Endothelial cell of umbilical vein (primary cell): ENCODE results near the gene ZNF148. TPM values are rescaled to one million over a fixed set of nuclear protein-coding genes. Genes with fewer than 3 reads are reported as not detected.

Source experiments
- BruUV-seq: library from RNA; stranded (reverse); fragments of 400-500 nt; replicated peaks from 2 replicates; lab custom pipeline; 2021; lab: Mats Ljungman, UMichigan
- CTCF ChIA-PET: fragments of 300-600, 350-600 bp; sonication (Branson Sonifier 250); formaldehyde crosslinking; loops from one replicate; lab custom pipeline; 2021; ENCODE audit warnings: antibody characterized with exemption, inconsistent platforms; lab: Charles Lee
- POLR2A ChIA-PET: fragments of 300-600, 350-600 bp; sonication (Branson Sonifier 250); formaldehyde crosslinking; loops from one replicate; lab custom pipeline; 2021; ENCODE audit warnings: antibody characterized with exemption, inconsistent platforms; lab: Charles Lee
- DNase-seq: peaks from one replicate; pipeline ENCODE4 v3.0.0-alpha.2; 2011; ENCODE audit warnings: low read depth, low spot score
- FAIRE-seq: peaks from 2 replicates; lab custom pipeline; 2011; peaks lifted over from hg19 to GRCh38; lab: Jason Lieb, UNC
- H2AFZ ChIP-seq: 2 replicates; pipeline ENCODE4 v1.6.0; 2012; ENCODE audit warnings: low read depth, low read length, control low read depth, inconsistent platforms
- H3K27ac ChIP-seq: 2 replicates; pipeline ENCODE4 v1.5.1; 2011; ENCODE audit warnings: low read depth, mild to moderate bottlenecking, control low read depth, low read length, moderate library complexity; ENCODE audit not compliant: insufficient read depth
- H3K27me3 ChIP-seq, 2 experiments: 2 replicates each; pipeline versions ENCODE4 v1.6.0 to v1.6.1; 2011; ENCODE audit warnings: low read length in 2 of 2, mixed read lengths in 1 of 2; ENCODE audit not compliant: control insufficient read depth in 2 of 2, insufficient read depth in 2 of 2
- H3K36me3 ChIP-seq, 2 experiments: 2 replicates in 1 of 2; 3 replicates in 1 of 2; pipeline ENCODE4 v1.5.1; 2011; ENCODE audit warnings: low read length in 2 of 2, mild to moderate bottlenecking in 1 of 2, moderate library complexity in 1 of 2; ENCODE audit not compliant: control insufficient read depth in 2 of 2, insufficient read depth in 2 of 2; ENCODE audit errors: extremely low read depth in 1 of 2
- H3K4me1 ChIP-seq: 3 replicates; pipeline ENCODE4 v1.5.1; 2011; ENCODE audit warnings: mild to moderate bottlenecking, low read length; ENCODE audit not compliant: control insufficient read depth, insufficient read depth; ENCODE audit errors: extremely low read depth
- H3K4me2 ChIP-seq: 2 replicates; pipeline ENCODE4 v1.6.1; 2011; ENCODE audit warnings: low read length, control low read depth, mixed read lengths; ENCODE audit not compliant: insufficient read depth
- H3K4me3 ChIP-seq, 3 experiments: fragments of 200-600 bp in 1 of 3; sonication (generic), shearing (Covaris generic) in 1 of 3; replicated peaks in 1 of 3; 2 replicates each; pipeline ENCODE4 v1.5.1; 2011 to 2016; ENCODE audit warnings: control low read depth in 3 of 3, low read length in 3 of 3, mild to moderate bottlenecking in 2 of 3, inconsistent platforms in 1 of 3, low read depth in 1 of 3, moderate library complexity in 1 of 3; ENCODE audit not compliant: insufficient read depth in 1 of 3
- H3K79me2 ChIP-seq: 2 replicates; pipeline ENCODE4 v1.6.0; 2012; ENCODE audit warnings: low read length, inconsistent platforms; ENCODE audit not compliant: control insufficient read depth, insufficient read depth
- H3K9ac ChIP-seq: replicated peaks from 2 replicates; pipeline ENCODE3; 2011; ENCODE audit warnings: low read length, control low read depth; ENCODE audit not compliant: insufficient read depth; ENCODE audit errors: extremely low read depth
- H3K9me1 ChIP-seq: replicated peaks from 3 replicates; pipeline ENCODE4 v1.6.0; 2011; ENCODE audit warnings: mild to moderate bottlenecking, low read length; ENCODE audit not compliant: control insufficient read depth, insufficient read depth; ENCODE audit errors: extremely low read depth
- H3K9me3 ChIP-seq: replicated peaks from 2 replicates; pipeline ENCODE4 v1.5.1; 2012; ENCODE audit warnings: low read length, inconsistent platforms; ENCODE audit not compliant: control insufficient read depth, insufficient read depth
- H4K20me1 ChIP-seq: replicated peaks from 2 replicates; pipeline ENCODE3; 2011; ENCODE audit warnings: mild to moderate bottlenecking, low read length; ENCODE audit not compliant: control insufficient read depth, insufficient read depth; ENCODE audit errors: extremely low read depth
- EZH2 ChIP-seq: IDR thresholded peaks from 2 replicates; pipeline ENCODE4 v1.6.1; 2012; ENCODE audit warnings: borderline replicate concordance, low read depth, mild to moderate bottlenecking, moderate library complexity, low read length, inconsistent platforms; ENCODE audit not compliant: severe bottlenecking
- FOS ChIP-seq: IDR thresholded peaks from 2 replicates; pipeline ENCODE4 v1.6.1; 2011; ENCODE audit warnings: mild to moderate bottlenecking, low read length, moderate library complexity, borderline replicate concordance; ENCODE audit not compliant: insufficient read depth
- GATA2 ChIP-seq: IDR thresholded peaks from 2 replicates; pipeline ENCODE4 v1.7.0; 2011; ENCODE audit warnings: low read depth, mild to moderate bottlenecking, moderate library complexity, mixed read lengths, low read length; ENCODE audit not compliant: insufficient read length, insufficient read depth
- JUN ChIP-seq: IDR thresholded peaks from 2 replicates; pipeline ENCODE4 v1.6.1; 2011; ENCODE audit warnings: borderline replicate concordance, low read depth; ENCODE audit not compliant: insufficient read length, insufficient read depth
- MYC ChIP-seq: IDR thresholded peaks from one replicate; pipeline ENCODE4 v1.6.1; 2011; ENCODE audit warnings: mild to moderate bottlenecking, low read depth, low read length
- POLR2A ChIP-seq: IDR thresholded peaks from 2 replicates; pipeline ENCODE4 v1.6.1; 2012; ENCODE audit warnings: low read depth, mild to moderate bottlenecking, control low read depth, low read length
- POLR2AphosphoS5 ChIP-seq: IDR thresholded peaks from 2 replicates; pipeline ENCODE4 v1.6.1; 2012; ENCODE audit warnings: low read depth, mild to moderate bottlenecking, control low read depth, low read length, moderate library complexity; ENCODE audit not compliant: insufficient read depth
- dilution Hi-C: fragments of 300-500 bp; cut with MboI; formaldehyde crosslinking; loops from one replicate; pipeline ENCODE4 v1.15.0; 2019; ENCODE audit warnings: low sequenced_read_pairs; ENCODE audit not compliant: extremely low pct_ligation_motif_present
- intact Hi-C: fragments of 100-400 bp; cut with micrococcal nuclease; formaldehyde crosslinking; loops from one replicate; pipeline ENCODE4 v1.10.0; 2022
- polyA plus RNA-seq, 4 experiments: library from polyadenylated mRNA; depleted of rRNA in 3 of 4; stranded (reverse) in 3 of 4; unstranded in 1 of 4; fragments of >200 nt; gene quantifications; 2 replicates each; pipeline versions ENCODE4 v1.2.1 to v1.2.3, GENCODE V29; 2011 to 2012; ENCODE audit warnings: missing spikeins in 1 of 4
- total RNA-seq: library from RNA; stranded (reverse); gene quantifications from 2 replicates; pipeline ENCODE4 v1.2.3, GENCODE V29; 2021
- TF ChIP-seq, protein P1 (sequence below), 2 donors: IDR thresholded peaks; 1 replicate in 1 of 2; 2 replicates in 1 of 2; pipeline ENCODE4 v1.5.1; 2011; ENCODE audit warnings: low read length in 2 of 2, mild to moderate bottlenecking in 2 of 2, moderate library complexity in 2 of 2, control low read depth in 1 of 2, inconsistent platforms in 1 of 2, low read depth in 1 of 2; ENCODE audit not compliant: insufficient read depth in 1 of 2; ENCODE audit errors: extremely low read depth in 1 of 2
- TF ChIP-seq, protein P2 (sequence below): IDR thresholded peaks from 2 replicates; pipeline ENCODE4 v1.6.1; 2011; ENCODE audit not compliant: insufficient read depth, insufficient read length

Gene ZNF148
- total and polyA plus RNA-seq, 2 donors (not counting 3 experiments of a cell fraction or from before 2014, with no cell fraction given): 8.0 to 41.3 TPM

DNA sequence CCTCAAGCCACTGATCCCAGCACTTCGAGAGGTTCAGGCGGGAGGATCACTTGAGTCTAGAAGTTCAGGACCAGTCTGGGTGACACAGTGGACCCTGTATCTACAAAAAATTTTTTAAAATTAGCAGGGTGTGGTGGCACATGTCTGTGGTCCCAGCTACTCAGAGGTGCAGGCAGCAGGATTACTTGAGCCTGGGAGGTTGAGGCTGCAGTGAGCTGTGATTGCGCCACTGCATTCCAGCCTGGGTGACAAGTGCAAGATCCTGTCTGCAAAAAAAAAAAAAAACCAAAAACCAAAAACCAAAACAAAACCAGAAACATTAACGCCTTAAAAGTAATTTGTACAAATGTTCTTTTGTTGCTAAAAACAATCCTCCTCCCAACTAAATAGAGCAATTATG, 134.6 kb downstream of the ZNF148 start:
- Histone ChIP-seq H2AFZ (no peak overlapping the region), H3K27ac (no peak overlapping the region), H4K20me1 (peaks cover under 1% of the 10 kb centered on the region), H3K4me3 (no peak overlapping the region), H3K4me1 (no peaks in the 10 kb centered on the region), H3K36me3 (no peaks in the 10 kb centered on the region), H3K9me1 (no peaks in the 10 kb centered on the region), H3K79me2 (no peaks in the 10 kb centered on the region), H3K4me2 (no peak overlapping the region), H3K27me3 (no peaks in the 10 kb centered on the region), H3K9ac (no peak overlapping the region), H3K9me3 (no peaks in the 10 kb centered on the region)
- no TSS peak for BruUV-seq
- no peak for DNase-seq
- ChIA-PET CTCF (no interaction called here), POLR2A (no interaction called here)
- intact Hi-C loops (no loop called here), dilution Hi-C loops (no loop called here)
- no peak for FAIRE-seq
- TF ChIP-seq MYC (no peak), FOS (no peak), POLR2AphosphoS5 (no peak), JUN (no peak), POLR2A (no peak), GATA2 (no peak), EZH2 (no peak)
- TF ChIP-seq, protein P1, sequence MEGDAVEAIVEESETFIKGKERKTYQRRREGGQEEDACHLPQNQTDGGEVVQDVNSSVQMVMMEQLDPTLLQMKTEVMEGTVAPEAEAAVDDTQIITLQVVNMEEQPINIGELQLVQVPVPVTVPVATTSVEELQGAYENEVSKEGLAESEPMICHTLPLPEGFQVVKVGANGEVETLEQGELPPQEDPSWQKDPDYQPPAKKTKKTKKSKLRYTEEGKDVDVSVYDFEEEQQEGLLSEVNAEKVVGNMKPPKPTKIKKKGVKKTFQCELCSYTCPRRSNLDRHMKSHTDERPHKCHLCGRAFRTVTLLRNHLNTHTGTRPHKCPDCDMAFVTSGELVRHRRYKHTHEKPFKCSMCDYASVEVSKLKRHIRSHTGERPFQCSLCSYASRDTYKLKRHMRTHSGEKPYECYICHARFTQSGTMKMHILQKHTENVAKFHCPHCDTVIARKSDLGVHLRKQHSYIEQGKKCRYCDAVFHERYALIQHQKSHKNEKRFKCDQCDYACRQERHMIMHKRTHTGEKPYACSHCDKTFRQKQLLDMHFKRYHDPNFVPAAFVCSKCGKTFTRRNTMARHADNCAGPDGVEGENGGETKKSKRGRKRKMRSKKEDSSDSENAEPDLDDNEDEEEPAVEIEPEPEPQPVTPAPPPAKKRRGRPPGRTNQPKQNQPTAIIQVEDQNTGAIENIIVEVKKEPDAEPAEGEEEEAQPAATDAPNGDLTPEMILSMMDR (IDR thresholded peaks at IDR 0.05; ENCODE audit: extremely low read depth in 1 of 2, insufficient read depth in 1 of 2, low read depth in 1 of 2, low read length in 2 of 2): no peak
- TF ChIP-seq, protein P2, sequence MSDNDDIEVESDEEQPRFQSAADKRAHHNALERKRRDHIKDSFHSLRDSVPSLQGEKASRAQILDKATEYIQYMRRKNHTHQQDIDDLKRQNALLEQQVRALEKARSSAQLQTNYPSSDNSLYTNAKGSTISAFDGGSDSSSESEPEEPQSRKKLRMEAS: no peak
